Astrocyte (in vitro differentiated cells and primary cell): Measurements from ENCODE around the gene TRH.

ENCODE experiments used
- EZH2 ChIP-seq: IDR thresholded peaks from 2 replicates; pipeline ENCODE4 v1.6.1; 2012; ENCODE audit warnings: mild to moderate bottlenecking, low read length, inconsistent platforms; ENCODE audit not compliant: insufficient read depth
- TF ChIP-seq, protein P1 (sequence below): IDR thresholded peaks from 2 replicates; pipeline ENCODE4 v1.5.1; 2011; ENCODE audit warnings: low read depth, mild to moderate bottlenecking, inconsistent platforms, low read length, moderate library complexity; ENCODE audit not compliant: insufficient read depth

DNA sequence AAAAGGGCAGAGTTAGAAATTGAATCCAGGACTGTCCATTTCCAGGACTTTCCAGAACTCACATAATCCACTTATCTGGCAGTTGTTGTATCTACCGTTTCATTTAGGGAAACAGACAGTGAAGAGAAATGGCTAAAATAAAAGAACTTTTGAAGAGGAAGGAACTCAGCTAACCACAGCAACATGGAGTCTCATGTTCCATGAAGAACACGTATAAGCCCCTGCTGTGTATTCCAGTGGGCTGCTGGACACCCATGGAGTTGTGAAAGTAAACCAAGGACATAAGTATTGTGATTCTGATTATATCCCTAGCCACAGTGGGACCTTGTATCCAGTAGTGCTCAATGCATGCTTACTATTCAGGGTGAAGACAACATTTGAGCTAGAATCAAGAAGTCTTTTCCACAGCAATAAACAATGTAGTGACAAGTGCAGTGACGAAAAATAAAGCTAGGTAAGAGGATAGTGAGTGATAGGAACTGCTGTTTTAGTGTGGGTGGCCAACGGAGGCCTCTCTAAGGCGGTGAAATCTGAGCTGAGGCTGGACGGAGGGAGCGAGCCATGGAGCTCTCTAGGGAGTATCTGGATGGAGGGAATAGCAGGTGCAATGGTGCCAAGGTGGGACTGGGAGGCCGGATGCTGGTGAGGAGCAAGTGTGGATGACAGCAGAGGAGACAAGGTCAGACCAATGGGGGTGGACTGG lies 26.8 kb upstream of the TRH start:
- TF ChIP-seq, protein P1, sequence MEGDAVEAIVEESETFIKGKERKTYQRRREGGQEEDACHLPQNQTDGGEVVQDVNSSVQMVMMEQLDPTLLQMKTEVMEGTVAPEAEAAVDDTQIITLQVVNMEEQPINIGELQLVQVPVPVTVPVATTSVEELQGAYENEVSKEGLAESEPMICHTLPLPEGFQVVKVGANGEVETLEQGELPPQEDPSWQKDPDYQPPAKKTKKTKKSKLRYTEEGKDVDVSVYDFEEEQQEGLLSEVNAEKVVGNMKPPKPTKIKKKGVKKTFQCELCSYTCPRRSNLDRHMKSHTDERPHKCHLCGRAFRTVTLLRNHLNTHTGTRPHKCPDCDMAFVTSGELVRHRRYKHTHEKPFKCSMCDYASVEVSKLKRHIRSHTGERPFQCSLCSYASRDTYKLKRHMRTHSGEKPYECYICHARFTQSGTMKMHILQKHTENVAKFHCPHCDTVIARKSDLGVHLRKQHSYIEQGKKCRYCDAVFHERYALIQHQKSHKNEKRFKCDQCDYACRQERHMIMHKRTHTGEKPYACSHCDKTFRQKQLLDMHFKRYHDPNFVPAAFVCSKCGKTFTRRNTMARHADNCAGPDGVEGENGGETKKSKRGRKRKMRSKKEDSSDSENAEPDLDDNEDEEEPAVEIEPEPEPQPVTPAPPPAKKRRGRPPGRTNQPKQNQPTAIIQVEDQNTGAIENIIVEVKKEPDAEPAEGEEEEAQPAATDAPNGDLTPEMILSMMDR: no peak
- no peak for TF ChIP-seq EZH2
